Transverse colon (tissue), 4 donors: ENCODE data around the gene GLTPD2.

Experiments used
- CTCF ChIP-seq, 5 experiments: fragments of 200-600 bp in 3 of 5; fragments of 450-650 bp in 2 of 5; sonication (generic) in 3 of 5; IDR thresholded peaks; 1 replicate in 2 of 5; 2 replicates in 3 of 5; pipeline ENCODE4 v1.5.1; 2016 to 2017; ENCODE audit warnings: antibody characterized with exemption in 5 of 5, inconsistent platforms in 3 of 5, mild to moderate bottlenecking in 2 of 5, moderate library complexity in 1 of 5
- EP300 ChIP-seq: sonication (generic); formaldehyde crosslinking; IDR thresholded peaks from one replicate; pipeline ENCODE4 v1.6.1; 2017; ENCODE audit warnings: antibody characterized with exemption, low read depth
- POLR2A ChIP-seq: fragments of 450-650 bp; IDR thresholded peaks from one replicate; pipeline ENCODE4 v1.6.1; 2016; ENCODE audit warnings: antibody characterized with exemption, mild to moderate bottlenecking, moderate library complexity
- POLR2AphosphoS5 ChIP-seq, 3 donors: sonication (generic); formaldehyde crosslinking; IDR thresholded peaks; one replicate each; pipeline ENCODE4 v1.6.1; 2016; ENCODE audit warnings: antibody characterized with exemption in 3 of 3

GRCh38 chr17:4788159-4788806, 481 bp upstream of the GLTPD2 start:
- TF ChIP-seq CTCF (IDR thresholded peaks at IDR 0.05) (no peak), POLR2AphosphoS5 (IDR thresholded peaks at IDR 0.05) (no peak), POLR2A (no peak), EP300 (no peak)
